Right renal pelvis (tissue), 4 donors: Measurements from ENCODE around the gene C17orf113. TPM values are rescaled to one million over a fixed set of nuclear protein-coding genes. Genes with fewer than 3 reads are reported as not detected.

Experiments used
- DNase-seq, 4 donors: peaks; one replicate each; pipeline ENCODE4 v3.0.0-alpha.2; 2013; ENCODE audit warnings: low read depth in 4 of 4, low spot score in 3 of 4, missing footprints in 1 of 4
- polyA plus RNA-seq, 4 donors: library from polyadenylated mRNA; unstranded; fragments of 120-200 nt; gene quantifications; one replicate each; pipeline ENCODE4 v1.2.1, GENCODE V29; 2013; ENCODE audit not compliant: insufficient read length in 4 of 4

The C17orf113 gene
- polyA plus RNA-seq, 4 donors: 3.7 to 4.1 (median 3.9) TPM

GRCh38 chr17:42072323-42073187, 22.2 kb upstream of the C17orf113 start:
- no peak for DNase-seq

GRCh38 chr17:42071810-42072209, 21.4 kb upstream of the C17orf113 start:
- no peak for DNase-seq

- no peak for DNase-seq
These were observed 18.6 kb upstream of the C17orf113 start for GRCh38 chr17:42068979-42069378.

- DNase-seq: no peak
These were observed 17.1 kb upstream of the C17orf113 start for GRCh38 chr17:42067371-42068091.

GRCh38 chr17:42065201-42065600, 14.8 kb upstream of the C17orf113 start:
- no peak for DNase-seq

- no peak for DNase-seq
These were observed 12.3 kb upstream of the C17orf113 start for GRCh38 chr17:42062681-42063080.

GRCh38 chr17:42061646-42062487, 11.5 kb upstream of the C17orf113 start:
- DNase-seq: no peak

GRCh38 chr17:42060231-42060630, 9.8 kb upstream of the C17orf113 start:
- no peak for DNase-seq

GRCh38 chr17:42059815-42060214, 9.4 kb upstream of the C17orf113 start:
- DNase-seq: no peak

- no peak for DNase-seq
These were observed 7.7 kb upstream of the C17orf113 start for GRCh38 chr17:42058063-42058462.

GRCh38 chr17:42056635-42057034, 6.2 kb upstream of the C17orf113 start:
- no peak for DNase-seq

GRCh38 chr17:42055496-42055895, 5.1 kb upstream of the C17orf113 start:
- no peak for DNase-seq

GRCh38 chr17:42055027-42055426, 4.6 kb upstream of the C17orf113 start:
- DNase-seq: no peak

GRCh38 chr17:42053731-42054500, 3.5 kb upstream of the C17orf113 start:
- no peak for DNase-seq

- DNase-seq: no peak
These were observed 2.0 kb upstream of the C17orf113 start for GRCh38 chr17:42052346-42052877.

- DNase-seq: no peak
These were observed 1.2 kb upstream of the C17orf113 start for GRCh38 chr17:42051645-42052044.

- DNase-seq: no peak
These were observed 606 bp upstream of the C17orf113 start for GRCh38 chr17:42051013-42051400.

GRCh38 chr17:42049834-42050392, 488 bp downstream of the C17orf113 start:
- DNase-seq: no peak

- DNase-seq: no peak
These were observed 3.1 kb downstream of the C17orf113 start for GRCh38 chr17:42047343-42047742.

- no peak for DNase-seq
These were observed 4.7 kb downstream of the C17orf113 start for GRCh38 chr17:42045719-42046118.
